GM13976 (cell line): ENCODE data around the gene CERS6.
A peak's percentile ranks its signal among the peaks of the same experiment; 100 is the strongest.

Experiments used
- DNase-seq: peaks from one replicate; pipeline ENCODE4 v3.0.0; 2012; ENCODE audit warnings: low spot score
- in situ Hi-C: fragments of 300-500 bp; cut with MboI; formaldehyde crosslinking; loops from one replicate; pipeline ENCODE4 v1.12.0; 2022; ENCODE audit warnings: low sequenced_read_pairs, mixed read lengths, inconsistent platforms; ENCODE audit not compliant: unreplicated experiment
- TF ChIP-seq, protein P1 (sequence below): IDR thresholded peaks from 2 replicates; pipeline ENCODE4 v1.5.1; 2012; ENCODE audit warnings: borderline replicate concordance, mild to moderate bottlenecking; ENCODE audit not compliant: insufficient read depth; ENCODE audit errors: extremely low read depth, missing control alignments, control extremely low read depth

Gene CERS6

GRCh38 chr2:168465594-168465993 lies 9.5 kb downstream of the CERS6 start:
- in situ Hi-C loops, result no loop called here
- TF ChIP-seq, protein P1, sequence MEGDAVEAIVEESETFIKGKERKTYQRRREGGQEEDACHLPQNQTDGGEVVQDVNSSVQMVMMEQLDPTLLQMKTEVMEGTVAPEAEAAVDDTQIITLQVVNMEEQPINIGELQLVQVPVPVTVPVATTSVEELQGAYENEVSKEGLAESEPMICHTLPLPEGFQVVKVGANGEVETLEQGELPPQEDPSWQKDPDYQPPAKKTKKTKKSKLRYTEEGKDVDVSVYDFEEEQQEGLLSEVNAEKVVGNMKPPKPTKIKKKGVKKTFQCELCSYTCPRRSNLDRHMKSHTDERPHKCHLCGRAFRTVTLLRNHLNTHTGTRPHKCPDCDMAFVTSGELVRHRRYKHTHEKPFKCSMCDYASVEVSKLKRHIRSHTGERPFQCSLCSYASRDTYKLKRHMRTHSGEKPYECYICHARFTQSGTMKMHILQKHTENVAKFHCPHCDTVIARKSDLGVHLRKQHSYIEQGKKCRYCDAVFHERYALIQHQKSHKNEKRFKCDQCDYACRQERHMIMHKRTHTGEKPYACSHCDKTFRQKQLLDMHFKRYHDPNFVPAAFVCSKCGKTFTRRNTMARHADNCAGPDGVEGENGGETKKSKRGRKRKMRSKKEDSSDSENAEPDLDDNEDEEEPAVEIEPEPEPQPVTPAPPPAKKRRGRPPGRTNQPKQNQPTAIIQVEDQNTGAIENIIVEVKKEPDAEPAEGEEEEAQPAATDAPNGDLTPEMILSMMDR, result no peak
- DNase-seq, result no peak

- TF ChIP-seq, protein P1, result no peak
- DNase-seq, result no peak
- in situ Hi-C loops, result no loop called here
These were observed 10.2 kb downstream of the CERS6 start for GRCh38 chr2:168466190-168466737.

GRCh38 chr2:168466834-168467565 lies 10.9 kb downstream of the CERS6 start:
- in situ Hi-C loops, result no loop called here

DNA sequence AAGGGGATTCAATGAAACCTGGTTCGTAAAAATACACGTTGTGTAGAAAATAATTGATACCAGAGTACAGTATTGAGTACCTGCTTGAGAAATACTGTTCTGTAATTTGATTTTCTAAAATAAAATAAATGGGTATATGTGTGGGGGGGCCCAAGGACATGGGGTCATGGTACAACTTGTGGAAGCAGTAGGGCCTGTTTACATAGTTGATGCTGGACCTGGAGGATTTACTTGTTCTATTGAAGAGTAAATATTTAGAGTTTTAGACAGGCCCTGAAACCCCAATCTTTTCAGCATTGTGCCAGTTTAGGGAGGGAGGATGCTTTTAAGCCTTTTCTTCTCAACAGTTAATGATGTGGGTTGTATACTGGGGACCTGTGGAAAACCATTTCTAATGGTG lies 11.7 kb downstream of the CERS6 start:
- in situ Hi-C loops, result no loop called here
- DNase-seq, result no peak

More at GRCh38 chr2:168466834-168467565, 10.9 kb downstream of the CERS6 start:
- DNase-seq, result no peak
- TF ChIP-seq, protein P1, result no peak

GRCh38 chr2:168468354-168468753 lies 12.3 kb downstream of the CERS6 start:
- TF ChIP-seq, protein P1, result no peak
- in situ Hi-C loops, result no loop called here

More for the DNA sequence above, 11.7 kb downstream of the CERS6 start:
- TF ChIP-seq, protein P1, result no peak

DNA sequence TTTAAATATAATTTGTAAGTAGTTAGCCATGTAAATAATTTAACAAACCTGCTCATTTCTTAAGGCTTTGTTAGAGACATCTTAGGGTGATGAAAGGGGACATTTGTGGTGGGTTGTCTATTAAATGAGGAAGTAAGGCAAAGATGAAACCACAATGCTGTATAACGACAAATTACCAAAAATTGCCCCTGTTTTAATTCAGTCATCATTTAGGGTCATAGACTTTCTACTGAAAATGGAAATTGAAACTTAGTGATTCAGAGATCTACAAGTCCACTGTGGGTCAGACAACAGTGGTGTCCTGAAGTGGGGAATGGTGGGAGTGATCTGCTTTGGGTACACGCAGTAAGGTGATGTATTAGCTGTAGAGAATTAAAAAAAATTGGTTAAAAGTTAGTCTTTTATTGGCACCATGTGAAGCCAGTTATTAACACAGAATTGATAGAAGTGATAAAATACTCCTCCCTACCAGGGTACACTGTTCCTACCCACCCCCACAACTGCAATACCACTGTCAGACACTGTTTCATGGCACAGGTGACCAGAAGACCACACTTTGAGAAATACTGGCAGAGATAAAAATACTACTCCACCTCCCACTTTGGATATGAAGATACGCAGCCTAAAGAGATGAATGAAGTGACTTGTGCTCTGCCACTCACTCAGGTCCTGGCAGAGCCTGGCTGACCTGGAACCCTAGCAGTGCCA lies 13.4 kb downstream of the CERS6 start:
- peak; percentile 32 for DNase-seq
- in situ Hi-C loops, result no loop called here
- TF ChIP-seq, protein P1, result no peak

More at GRCh38 chr2:168468354-168468753, 12.3 kb downstream of the CERS6 start:
- no peak for DNase-seq
